Heart left ventricle (tissue), 16 donors: ENCODE measurements around the gene NINL. TPM values are rescaled to one million over a fixed set of nuclear protein-coding genes. Genes with fewer than 3 reads are reported as not detected.
A peak's percentile ranks its signal among the peaks of the same experiment; 100 is the strongest.

Experiments used
- ATAC-seq, 4 donors: fragments of 200-7000 bp; cut with Tn5 transposase; one replicate each; pipeline ENCODE4 v1.9.1; 2020 to 2022; ENCODE audit warnings: moderate library complexity in 4 of 4, mild to moderate bottlenecking in 3 of 4, moderate number of reproducible peaks in 1 of 4
- DNase-seq, 5 donors: peaks; one replicate each; pipeline ENCODE4 v3.0.0-alpha.2; 2020
- H3K27ac ChIP-seq, 12 donors: fragments of 200-600 bp; sonication (generic) in 4 of 12; one replicate each; pipeline versions ENCODE4 v1.5.0 to v1.8.0; 2016 to 2022; ENCODE audit warnings: mild to moderate bottlenecking in 2 of 12
- H3K27me3 ChIP-seq, 9 donors: fragments of 200-600 bp; sonication (generic) in 2 of 9; one replicate each; pipeline versions ENCODE4 v1.5.1 to v1.8.0; 2016 to 2022; ENCODE audit warnings: mild to moderate bottlenecking in 3 of 9
- H3K36me3 ChIP-seq, 9 donors: fragments of 200-600 bp; sonication (generic) in 2 of 9; one replicate each; pipeline versions ENCODE4 v1.5.0 to v1.8.0; 2018 to 2022; ENCODE audit warnings: mild to moderate bottlenecking in 2 of 9
- H3K4me1 ChIP-seq, 12 donors: fragments of 200-600 bp; sonication (generic) in 4 of 12; one replicate each; pipeline versions ENCODE4 v1.5.0 to v1.8.0; 2016 to 2022; ENCODE audit warnings: mild to moderate bottlenecking in 3 of 12
- H3K4me3 ChIP-seq, 12 donors: fragments of 200-600 bp; sonication (generic) in 4 of 12; one replicate each; pipeline versions ENCODE4 v1.5.0 to v1.8.0; 2017 to 2022; ENCODE audit warnings: mild to moderate bottlenecking in 9 of 12, moderate library complexity in 4 of 12
- H3K9me3 ChIP-seq, 12 donors: fragments of 200-600 bp; sonication (generic) in 4 of 12; one replicate each; pipeline versions ENCODE4 v1.5.0 to v1.8.0; 2016 to 2022; ENCODE audit warnings: mild to moderate bottlenecking in 1 of 12
- CTCF ChIP-seq, 12 donors: fragments of 200-600 bp; sonication (generic) in 4 of 12; IDR thresholded peaks; one replicate each; pipeline versions ENCODE4 v1.5.0 to v1.8.0; 2018 to 2022; ENCODE audit warnings: antibody characterized with exemption in 12 of 12, mild to moderate bottlenecking in 5 of 12
- POLR2A ChIP-seq, 2 donors: fragments of 450-650 bp; IDR thresholded peaks; one replicate each; pipeline ENCODE4 v1.6.1; 2017; ENCODE audit warnings: antibody characterized with exemption in 2 of 2, mild to moderate bottlenecking in 2 of 2, moderate library complexity in 2 of 2
- WGBS, 4 donors: extraction: QIAGEN DNeasy Blood & Tissue Kit in 2 of 4; methylation state at CpG; one replicate each; pipeline versions ENCODE4 v1.1.5 to v1.1.7; 2013 to 2018; 5-methylcytosine and 5-hydroxymethylcytosine counted together
- intact Hi-C, 10 donors: fragments of 100-400 bp; cut with DNase I; formaldehyde crosslinking; loops; one replicate each; pipeline versions ENCODE4 v1.11.1 to v1.14.2; 2022
- polyA plus RNA-seq, 2 donors: library from polyadenylated mRNA; stranded (reverse); fragments of 200-250 nt; gene quantifications; one replicate each; pipeline ENCODE4 v1.2.3, GENCODE V29; 2013
- total RNA-seq, 9 donors: library from RNA; depleted of rRNA in 2 of 9; stranded (reverse); fragments of >200 nt in 2 of 9; fragmentation: NEBNext Ultra II Directional in 3 of 9; extraction: Animal tissue kit (Norgen Biotek cat#: 25700) in 3 of 9; gene quantifications; one replicate each; pipeline versions ENCODE4 v1.1.0 to v1.2.4, GENCODE V29; 2016 to 2023
- donor health status: ischemic (EF 13 %, LVEDD 7.1; RV severe dilation, severe dysfunction).
- donor health status: healthy with polysubstance abuse.
- donor health status: DM: no; HTN: yes; CAD: no.
- donor health status: DM: no; HTN: no; CAD: no.
- donor health status: ischemic (EF 25% LVEDD 6.9; RV normal size, moderate dysfunction).
- donor health status: ischemic (EF 25% LVEDD 5.7; RV mildly dilated, moderate dysfunction).
- donor health status: healthy.
- donor health status: DM: yes; HTN: yes; CAD: no.
- donor health status: ischemic (EF 35%, LVEDD 5.7; RV mildly dilated, moderate dysfunction).
- donor health status: nonischemic (EF 11% LVEDD 7.7; RV severe dilation, severe dysfunction).
- donor health status: DM: yes; HTN: yes; CAD: no.
- donor health status: PGD.
- donor health status: ischemic (EF 29% LVEDD 5.4; RV normal size, mild dysfunction).
- donor health status: nonischemic (EF 23%, LVEDD 6.1; RV moderate dilation, normal function).

Gene NINL
- total and polyA plus RNA-seq, 11 donors: 0.78 to 7.1 (median 2.9) TPM

GRCh38 chr20:25481918-25482253 is 103.4 kb downstream of the NINL start:
- Histone ChIP-seq H3K36me3 (peaks cover 0 to 27% (median 0%) of the 10 kb centered on the region in 9 donors), H3K9me3 (no peaks in the 10 kb centered on the region), H3K4me3 (no peak overlapping the region), H3K27me3 (no peaks in the 10 kb centered on the region), H3K27ac (no peak overlapping the region), H3K4me1 (peaks cover 0 to 13% (median 4%) of the 10 kb centered on the region in 12 donors)
- intact Hi-C loops: loop anchor here in 1 of 10 donors (10.0 kb wide), 1 partner anchor 63 kb away; no protein-coding TSS in a partner anchor
- peak in 1 of 5 donors; percentile 48 for DNase-seq
- TF ChIP-seq CTCF (IDR thresholded peaks at IDR 0.05): no peak
- no peak for TF ChIP-seq POLR2A (IDR thresholded peaks at IDR 0.05)
- no peak for ATAC-seq
- WGBS, 4 donors: 93 to 96% (median 95%) methylated on average over 7 to 12 of the region's 12 CpGs

DNA sequence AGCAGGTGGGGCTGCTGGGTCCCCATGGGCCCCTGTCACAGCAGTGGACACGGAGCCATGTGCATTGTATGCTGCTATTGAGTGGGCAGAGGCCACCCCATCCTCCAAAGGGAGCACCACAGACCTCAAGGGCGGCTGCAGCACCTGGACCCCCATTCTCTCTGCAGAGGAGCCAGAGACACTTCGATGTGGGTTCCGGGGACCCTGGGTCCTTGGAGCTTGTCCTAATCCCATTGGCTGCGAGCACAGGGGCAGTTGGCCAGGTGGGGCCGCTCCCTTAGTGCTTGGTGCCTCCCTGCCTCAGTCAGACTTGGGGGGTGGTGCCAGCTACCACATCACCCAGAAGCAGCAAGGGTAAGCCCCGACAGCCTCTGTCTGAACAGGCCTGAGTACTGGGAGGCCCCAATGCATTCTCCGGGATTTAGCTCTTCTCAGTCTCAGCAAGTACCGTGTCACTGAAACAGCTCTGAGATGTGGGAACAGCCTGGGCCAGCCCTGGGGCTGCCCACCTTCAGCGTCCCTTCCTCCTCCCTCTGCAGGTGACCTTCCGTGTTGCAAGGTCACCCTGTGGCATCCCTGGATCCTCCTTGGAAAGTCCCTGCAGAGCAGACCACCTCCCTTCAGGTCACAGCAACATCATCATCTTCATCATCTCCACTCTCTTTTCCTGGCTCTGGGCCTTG is 104.0 kb downstream of the NINL start:
- peak in 1 of 5 donors; percentile 36 for DNase-seq
- TF ChIP-seq POLR2A (IDR thresholded peaks at IDR 0.05) (no peak), CTCF (IDR thresholded peaks at IDR 0.05) (no peak)
- H3K4me1 ChIP-seq: peaks cover 0 to 10% (median 3%) of the 10 kb centered on the region in 12 donors
- no peaks in the 10 kb centered on the region for H3K9me3 ChIP-seq
- no peaks in the 10 kb centered on the region for H3K27me3 ChIP-seq
- 88 to 95% (median 91%) methylated on average over 4 to 11 of the region's 11 CpGs for WGBS, 4 donors
- H3K4me3 ChIP-seq: no peak overlapping the region
- H3K27ac ChIP-seq: no peak overlapping the region
- intact Hi-C loops: loop anchor here in 1 of 10 donors (10.0 kb wide), 1 partner anchor 63 kb away; no protein-coding TSS in a partner anchor
- peaks cover 0 to 27% (median 0%) of the 10 kb centered on the region in 9 donors for H3K36me3 ChIP-seq
- ATAC-seq: no peak

GRCh38 chr20:25480797-25481196 is 104.5 kb downstream of the NINL start:
- Histone ChIP-seq H3K27ac (no peak overlapping the region), H3K4me3 (no peak overlapping the region), H3K27me3 (no peaks in the 10 kb centered on the region), H3K36me3 (peaks cover 0 to 27% (median 0%) of the 10 kb centered on the region in 9 donors), H3K9me3 (no peaks in the 10 kb centered on the region), H3K4me1 (peaks cover 0 to 4% (median 0%) of the 10 kb centered on the region in 12 donors)
- intact Hi-C loops: loop anchor here in 1 of 10 donors (10.0 kb wide), 1 partner anchor 64 kb away; no protein-coding TSS in a partner anchor
- TF ChIP-seq CTCF (IDR thresholded peaks at IDR 0.05) (no peak), POLR2A (IDR thresholded peaks at IDR 0.05) (no peak)
- no peak for ATAC-seq
- DNase-seq: peak in 1 of 5 donors; percentile 30
- WGBS, 4 donors: 79 to 83% (median 81%) methylated on average over 8 to 9 of the region's 9 CpGs

DNA sequence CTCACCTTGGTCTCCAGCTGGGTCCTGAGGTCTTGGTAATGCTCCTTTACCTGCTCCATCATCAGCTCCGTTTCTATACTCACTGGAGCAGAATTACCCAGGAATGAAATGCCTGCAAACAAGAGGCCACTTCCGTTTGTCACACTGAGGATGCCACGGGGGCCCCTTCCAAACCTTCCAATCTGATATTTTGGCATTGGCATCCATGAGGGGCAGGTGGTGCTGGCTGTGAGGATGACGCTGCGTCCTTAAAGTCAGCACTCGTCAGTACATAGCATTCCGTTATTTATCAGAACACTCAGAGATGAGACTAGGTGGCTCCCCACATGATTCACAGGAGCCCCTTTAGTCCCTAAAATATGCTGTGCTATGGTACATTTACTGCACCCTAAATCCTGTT is 105.2 kb downstream of the NINL start:
- ATAC-seq (no peak), DNase-seq (peak in 2 of 5 donors; percentile 0 to 13)
- H3K9me3 ChIP-seq: no peaks in the 10 kb centered on the region
- no peak for TF ChIP-seq CTCF (IDR thresholded peaks at IDR 0.05)
- no peak for TF ChIP-seq POLR2A (IDR thresholded peaks at IDR 0.05)
- H3K4me3 ChIP-seq: no peak overlapping the region
- 68 to 91% (median 84%) methylated on average over 7 of the region's 7 CpGs for WGBS, 4 donors
- H3K27me3 ChIP-seq: no peaks in the 10 kb centered on the region
- intact Hi-C loops: loop anchor here in 1 of 10 donors (10.0 kb wide), 1 partner anchor 65 kb away; no protein-coding TSS in a partner anchor
- no peak overlapping the region for H3K27ac ChIP-seq
- H3K36me3 ChIP-seq: peaks cover 0 to 27% (median 0%) of the 10 kb centered on the region in 9 donors
- peaks cover 0 to 1% (median 0%) of the 10 kb centered on the region in 12 donors for H3K4me1 ChIP-seq
